Fibroblast of gingiva (primary cell): ENCODE measurements around the gene MBD6.

Experiments used
- DNase-seq: peaks from one replicate; pipeline ENCODE4 v3.0.0-alpha.2; 2011; ENCODE audit warnings: low read depth

The MBD6 gene, protein sequence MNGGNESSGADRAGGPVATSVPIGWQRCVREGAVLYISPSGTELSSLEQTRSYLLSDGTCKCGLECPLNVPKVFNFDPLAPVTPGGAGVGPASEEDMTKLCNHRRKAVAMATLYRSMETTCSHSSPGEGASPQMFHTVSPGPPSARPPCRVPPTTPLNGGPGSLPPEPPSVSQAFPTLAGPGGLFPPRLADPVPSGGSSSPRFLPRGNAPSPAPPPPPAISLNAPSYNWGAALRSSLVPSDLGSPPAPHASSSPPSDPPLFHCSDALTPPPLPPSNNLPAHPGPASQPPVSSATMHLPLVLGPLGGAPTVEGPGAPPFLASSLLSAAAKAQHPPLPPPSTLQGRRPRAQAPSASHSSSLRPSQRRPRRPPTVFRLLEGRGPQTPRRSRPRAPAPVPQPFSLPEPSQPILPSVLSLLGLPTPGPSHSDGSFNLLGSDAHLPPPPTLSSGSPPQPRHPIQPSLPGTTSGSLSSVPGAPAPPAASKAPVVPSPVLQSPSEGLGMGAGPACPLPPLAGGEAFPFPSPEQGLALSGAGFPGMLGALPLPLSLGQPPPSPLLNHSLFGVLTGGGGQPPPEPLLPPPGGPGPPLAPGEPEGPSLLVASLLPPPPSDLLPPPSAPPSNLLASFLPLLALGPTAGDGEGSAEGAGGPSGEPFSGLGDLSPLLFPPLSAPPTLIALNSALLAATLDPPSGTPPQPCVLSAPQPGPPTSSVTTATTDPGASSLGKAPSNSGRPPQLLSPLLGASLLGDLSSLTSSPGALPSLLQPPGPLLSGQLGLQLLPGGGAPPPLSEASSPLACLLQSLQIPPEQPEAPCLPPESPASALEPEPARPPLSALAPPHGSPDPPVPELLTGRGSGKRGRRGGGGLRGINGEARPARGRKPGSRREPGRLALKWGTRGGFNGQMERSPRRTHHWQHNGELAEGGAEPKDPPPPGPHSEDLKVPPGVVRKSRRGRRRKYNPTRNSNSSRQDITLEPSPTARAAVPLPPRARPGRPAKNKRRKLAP

DNA sequence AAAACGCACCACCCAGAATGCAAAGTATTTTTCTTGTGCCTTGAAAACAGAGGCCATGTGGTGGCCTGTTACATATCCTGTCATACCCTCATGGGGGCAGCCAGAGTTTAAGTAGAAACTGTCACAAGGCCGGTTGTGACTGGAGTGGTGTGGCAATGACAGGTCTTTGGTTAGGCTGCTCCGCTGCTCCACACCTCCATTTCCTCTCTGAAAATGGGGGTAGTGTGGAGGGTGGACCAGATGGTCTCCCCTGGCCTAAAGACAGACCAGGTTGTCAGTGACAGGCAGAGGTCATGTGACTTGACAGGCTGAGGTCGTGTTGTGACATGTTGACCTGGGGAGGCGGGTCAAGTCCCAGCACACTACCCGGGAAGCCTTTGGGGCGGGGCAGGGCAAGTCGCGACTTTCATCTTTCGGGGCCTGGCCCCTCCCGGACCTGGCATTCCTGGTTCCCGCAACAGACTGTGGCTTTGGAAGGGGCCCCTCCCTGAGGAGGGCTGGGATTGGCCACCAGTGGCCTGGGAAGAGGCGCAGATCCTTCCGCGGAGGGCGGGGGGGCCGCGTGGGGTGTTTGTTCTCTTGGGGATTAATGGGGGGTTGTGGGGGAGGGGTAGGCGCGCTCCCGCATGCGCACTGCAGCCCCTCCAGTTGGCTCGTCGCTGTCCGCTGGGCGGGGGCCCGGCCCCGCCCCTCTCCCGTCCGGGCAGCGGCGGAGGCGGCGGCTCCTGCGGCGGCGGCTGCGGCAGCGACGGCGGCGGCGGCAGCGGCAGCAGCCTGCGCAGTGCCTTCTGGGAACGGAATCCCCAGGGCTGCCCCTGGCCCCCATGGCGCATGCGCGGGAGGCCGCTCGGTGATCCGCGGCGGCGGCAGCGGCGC, at the start of gene MBD6:
Gene MBD6, plus strand, starts transcription at position 814 of the 876 bp plus-strand sequence. CDS start 1,480 bp downstream, outside the sequence.
- DNase-seq = peak; percentile 94

DNA sequence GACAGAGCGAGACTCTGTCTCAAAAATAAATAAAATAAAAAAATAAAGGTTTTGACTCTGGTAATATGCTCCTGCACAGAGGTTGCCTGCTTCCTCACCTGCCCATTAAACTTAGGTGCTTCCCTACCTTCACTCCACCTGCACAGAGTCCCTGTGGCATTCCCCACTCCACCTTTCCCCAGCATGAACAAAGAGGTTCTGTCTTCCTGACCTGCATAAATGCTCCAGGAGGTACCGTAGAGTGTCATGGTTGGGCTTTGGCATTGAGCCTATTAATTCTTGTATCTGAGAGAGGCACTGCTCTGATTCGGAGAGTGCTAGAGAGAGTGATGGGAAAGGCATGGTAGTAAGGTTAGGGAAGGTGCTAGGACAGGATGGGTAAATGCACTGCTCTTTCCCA, 49.2 kb upstream of the MBD6 start:
- DNase-seq = no peak

DNA sequence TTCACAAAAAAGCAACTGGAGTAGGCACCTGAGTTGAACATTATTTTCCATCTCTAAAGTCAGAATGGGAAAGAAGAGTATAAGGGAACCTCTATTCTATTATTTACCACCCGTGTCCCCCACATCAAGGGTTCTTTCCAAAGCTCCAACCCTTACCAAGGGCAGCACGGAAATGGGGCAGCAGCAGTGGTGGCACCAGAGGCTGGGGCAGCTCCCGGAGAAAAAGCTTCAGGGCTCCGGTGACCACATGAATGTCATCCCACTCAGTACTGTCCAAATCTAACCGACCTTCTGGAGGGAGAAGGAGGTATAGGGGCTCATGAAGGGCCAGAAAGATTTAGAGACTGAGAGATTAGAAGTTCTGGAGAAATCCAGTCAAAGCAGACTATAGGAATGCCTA, 48.7 kb upstream of the MBD6 start:
- DNase-seq = no peak

DNA sequence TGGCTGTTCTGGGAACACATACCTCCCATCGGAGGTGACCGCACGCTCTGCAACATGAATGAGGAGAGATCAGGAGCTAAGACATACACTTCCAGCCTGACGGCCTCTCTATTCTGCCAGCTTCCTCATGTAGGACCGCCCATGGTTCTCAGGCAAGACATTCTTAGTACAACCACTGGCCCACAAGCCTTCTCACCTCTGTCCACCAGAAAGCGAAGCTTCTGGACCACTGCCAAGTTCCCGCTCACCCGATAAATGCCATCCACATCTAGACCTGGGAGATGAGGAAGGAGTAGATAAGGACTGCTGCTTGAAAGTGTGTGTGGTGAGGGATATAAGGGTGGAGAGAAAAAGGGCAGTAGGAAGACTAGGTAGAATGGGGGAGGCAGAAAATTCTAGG, 48.2 kb upstream of the MBD6 start:
- no peak for DNase-seq

DNA sequence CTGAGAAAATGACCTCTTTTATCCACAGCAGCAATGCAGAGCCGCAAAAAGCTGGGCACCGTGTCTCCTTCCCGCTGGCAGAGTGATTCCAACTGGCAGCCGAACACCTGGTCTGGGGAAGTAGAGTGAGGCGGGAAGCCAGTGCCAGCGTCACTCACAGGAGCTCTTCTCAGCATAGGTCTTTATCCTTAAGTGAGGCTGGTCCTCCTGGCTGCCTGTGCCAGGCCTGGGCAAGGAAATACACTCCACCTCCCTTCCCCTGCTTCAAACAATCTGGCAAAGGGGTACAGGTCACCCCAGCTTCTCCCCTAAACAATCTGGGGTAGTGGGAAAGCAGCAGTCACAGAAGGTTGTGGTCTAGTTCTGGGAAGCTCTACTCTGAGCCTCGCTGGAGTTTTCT, 47.8 kb upstream of the MBD6 start:
- no peak for DNase-seq

DNA sequence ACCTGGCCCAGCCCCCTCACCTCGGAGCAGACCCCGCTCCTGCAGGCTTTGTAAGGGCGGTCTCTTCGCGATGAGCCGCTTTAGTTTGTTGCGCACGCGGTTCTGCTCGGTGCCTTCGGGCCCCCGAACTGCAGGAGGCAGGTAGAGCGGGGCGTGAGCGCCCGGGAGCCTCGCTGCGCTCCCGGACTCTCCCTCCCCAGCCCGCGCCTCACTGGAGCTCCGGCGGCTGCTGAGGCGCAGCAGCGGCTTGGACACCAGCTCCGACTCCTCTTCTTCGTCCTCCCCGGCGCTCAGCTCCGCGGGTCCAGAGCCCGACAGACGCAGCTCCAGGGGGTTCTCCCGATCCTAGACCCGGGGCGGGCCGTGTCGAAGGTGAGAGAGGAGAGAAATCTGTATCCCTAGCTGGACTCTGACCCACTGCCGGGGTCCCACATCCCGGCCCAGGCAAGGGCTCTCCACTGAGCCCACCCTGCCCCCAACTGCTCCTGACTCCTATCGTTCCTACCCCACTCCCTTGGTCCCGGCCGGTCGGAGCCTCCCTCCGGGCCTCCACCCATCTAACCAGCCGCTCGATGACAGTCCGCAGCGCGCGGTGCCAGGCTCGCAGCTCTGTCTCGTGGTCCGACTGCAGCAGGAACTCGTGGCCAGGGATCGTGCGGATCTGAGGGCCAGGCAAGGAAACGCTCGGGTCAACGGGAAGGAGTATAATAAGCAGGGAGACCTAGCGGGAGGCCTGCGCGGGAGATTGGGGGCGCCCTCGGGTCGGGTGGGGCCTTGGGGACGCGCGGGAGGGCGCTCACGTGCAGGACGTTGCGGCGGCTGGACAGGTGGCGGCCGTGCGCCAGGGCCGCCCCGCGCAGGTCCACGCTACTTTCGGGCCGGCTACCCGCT, 47.1 kb upstream of the MBD6 start:
- DNase-seq = no peak

DNA sequence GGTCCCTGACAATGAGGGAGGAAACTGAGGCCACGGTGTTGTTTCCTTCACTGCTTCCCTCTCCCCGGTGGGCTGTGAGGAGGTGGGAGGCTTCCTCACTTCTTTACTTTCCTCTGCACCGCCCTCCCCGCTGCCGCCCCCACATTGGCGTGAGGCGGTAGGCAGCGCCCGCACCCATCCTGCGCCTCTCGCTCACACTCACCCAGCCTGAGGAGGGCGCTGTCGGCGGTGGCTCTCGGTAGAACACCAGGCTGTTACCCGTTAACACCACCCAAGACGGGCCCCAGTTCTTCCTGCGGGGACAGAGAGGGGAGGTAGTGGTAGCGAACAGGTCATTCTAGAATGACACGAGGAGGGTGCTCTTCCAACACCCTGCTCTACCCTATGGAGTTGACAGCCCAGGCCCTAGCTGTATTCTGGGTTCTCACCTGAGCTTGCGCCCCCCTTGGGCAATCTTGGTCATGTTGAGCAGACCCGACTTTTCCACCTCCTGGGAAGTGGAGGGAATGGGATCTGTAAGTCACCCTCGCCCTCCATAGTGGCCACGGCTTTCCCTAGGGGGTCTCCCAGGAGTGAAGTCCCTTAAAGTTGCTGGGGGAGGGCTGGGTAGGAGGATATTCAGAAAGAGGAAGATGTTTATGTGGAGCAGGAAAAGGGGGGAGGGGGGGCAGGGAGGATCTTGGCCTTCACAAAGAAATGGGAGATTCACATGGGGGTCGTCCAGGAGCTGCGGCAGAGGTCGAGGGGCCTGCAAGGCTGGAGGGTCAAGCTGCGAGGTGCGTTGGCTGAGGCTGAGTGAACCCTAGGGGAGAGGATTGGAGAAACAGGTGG, 46.2 kb upstream of the MBD6 start:
- no peak for DNase-seq

DNA sequence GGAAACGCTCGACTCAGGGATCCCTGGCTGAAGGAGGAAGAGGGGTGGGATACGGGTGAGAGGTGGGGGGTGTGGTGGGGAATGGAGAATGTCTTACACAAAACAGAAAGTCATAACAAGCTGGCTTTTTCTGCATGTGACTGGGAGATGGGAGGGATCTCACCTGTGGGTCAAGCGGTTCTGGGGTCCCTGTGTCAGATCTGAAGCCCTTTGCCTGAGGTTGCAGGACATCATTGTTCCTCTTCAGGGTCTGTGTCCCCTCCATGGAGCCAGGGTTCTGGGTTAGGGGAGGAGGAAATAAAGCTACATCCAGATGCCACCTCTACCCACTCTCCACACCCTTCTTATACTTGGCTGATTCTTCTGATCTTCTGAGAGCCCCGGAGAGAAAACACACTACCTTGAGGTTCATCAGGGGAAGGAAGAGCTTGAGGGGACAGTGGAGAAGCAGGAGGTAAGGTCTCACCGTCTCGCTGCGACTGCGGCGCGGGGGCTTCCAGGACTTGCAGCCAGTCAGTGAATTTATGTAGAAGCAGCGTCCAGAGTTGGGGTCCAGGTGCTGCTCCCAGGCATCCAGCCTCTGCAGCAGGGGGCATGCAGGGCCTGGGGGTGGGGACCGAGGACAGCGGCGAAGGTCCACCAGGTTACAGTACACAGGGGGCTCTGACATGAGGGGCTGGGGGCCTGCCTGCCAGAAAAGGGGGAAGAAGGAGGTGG, 45.5 kb upstream of the MBD6 start:
- DNase-seq = no peak

DNA sequence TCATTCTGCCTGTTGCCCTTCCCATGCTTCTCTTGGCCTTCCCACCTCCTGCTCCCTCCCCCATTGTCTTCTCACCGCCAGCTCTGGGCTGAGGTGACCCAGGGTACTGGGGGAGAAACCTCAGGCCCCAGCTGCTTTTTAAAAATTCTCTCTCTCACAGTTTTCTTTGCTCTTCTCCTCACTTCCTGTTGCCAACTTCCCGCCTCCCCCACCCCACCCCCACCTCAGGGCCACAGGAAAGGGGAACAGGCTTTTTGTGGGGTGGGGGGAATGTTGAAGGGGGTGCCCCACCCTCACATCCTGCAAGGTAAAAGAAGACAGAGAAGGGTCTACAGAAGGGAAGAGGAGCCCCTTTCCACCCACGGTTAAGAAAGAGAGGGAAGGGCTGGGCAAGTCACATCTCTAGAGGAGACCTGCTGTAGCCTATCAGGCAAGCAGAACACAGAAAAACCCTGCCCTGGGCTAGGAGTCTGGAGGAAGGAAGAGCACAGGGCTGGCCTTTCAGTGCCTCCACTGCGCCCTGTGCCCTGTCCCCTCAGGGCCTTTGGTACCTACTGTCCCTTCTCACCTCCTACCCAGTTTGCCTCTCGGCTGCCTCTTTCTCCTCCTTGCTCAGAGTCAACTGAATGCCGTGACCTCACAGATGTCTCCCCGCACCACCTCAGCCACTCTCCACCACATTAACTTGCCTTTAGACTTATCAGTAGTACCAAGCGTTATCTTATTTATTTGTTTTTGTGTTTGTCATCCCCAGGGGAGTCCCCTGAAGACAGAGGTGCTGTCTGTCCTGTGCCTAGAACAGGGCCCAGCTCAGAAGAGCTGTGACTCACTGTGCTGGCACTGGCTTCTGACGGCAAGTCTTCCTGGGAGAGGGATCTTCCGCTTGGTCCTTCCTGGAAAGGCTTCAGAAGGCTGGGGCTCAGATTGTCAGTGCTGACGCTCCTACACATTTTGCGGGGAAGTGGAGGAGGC, 44.6 kb upstream of the MBD6 start:
- DNase-seq = no peak

GRCh38 chr12:57479043-57479375, 43.6 kb upstream of the MBD6 start:
- DNase-seq = no peak

GRCh38 chr12:57479376-57480115, 43.1 kb upstream of the MBD6 start, which contains the start of gene ARHGAP9:
Gene ARHGAP9 (minus strand): TSS chr12:57479866. CDS start chr12:57479406, 460 bp downstream.
- DNase-seq = no peak

DNA sequence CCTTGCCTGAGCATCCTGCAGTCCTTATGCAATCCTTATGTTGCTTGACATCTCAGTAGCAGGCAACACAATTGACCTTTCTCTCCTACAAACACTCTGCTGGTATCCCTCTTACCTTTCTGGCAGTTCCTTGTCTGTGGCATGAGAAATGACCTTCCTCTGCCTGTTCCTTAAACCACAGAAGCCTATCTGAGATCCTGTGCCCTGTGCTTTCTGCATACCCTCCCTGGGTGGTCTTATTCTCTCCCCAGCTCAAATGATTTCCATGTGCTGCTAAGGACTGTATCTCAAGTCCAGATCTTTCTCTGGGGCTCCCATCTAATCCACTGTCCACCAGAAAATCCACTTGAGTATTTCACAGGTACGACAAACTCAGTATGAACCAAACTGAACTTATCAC, 41.0 kb upstream of the MBD6 start:
- DNase-seq = no peak

DNA sequence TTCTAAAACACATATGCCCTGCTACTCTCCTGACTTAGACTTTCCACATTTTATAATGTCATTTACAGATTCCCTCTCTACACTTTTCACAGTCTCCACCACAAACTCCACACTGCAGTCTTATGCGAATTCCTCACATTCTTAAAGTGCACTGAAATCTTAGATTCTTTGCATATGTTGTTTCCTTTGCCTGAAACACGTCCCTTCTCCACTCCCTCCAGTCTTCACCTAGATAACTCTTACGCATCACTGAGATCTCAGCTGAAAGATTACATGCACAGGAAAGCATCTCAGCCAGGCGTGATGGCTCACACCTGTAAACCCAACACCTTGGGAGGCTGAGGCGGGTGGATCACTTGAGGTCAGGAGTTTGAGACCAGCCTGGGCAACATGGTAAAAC, 39.2 kb upstream of the MBD6 start:
- no peak for DNase-seq

DNA sequence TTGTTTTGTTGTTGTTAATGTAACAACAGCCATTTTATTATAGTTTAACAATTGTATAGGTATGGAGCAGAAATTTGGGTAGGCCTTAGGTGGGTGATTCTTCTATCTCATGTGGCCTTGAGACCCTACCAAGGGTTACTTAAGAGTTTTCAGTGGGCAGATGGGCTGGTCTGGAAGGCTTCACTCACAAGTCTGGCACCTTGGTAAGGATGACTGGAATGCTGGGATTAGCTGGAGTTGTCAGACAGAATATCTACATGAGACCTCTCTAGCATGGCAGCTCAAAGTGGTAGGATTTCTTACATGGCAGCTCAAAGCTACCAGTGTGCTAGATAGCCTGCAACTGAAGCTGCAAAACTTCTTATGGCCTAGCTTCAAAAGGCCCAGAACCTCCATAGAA, 36.9 kb upstream of the MBD6 start:
- DNase-seq = no peak

- DNase-seq = no peak
Measured at GRCh38 chr12:57487055-57487596, 35.5 kb upstream of the MBD6 start.

GRCh38 chr12:57487597-57488401, 34.8 kb upstream of the MBD6 start, which contains the start of gene MARS1:
Gene MARS1 (plus strand): TSS chr12:57488068. CDS start chr12:57488091, 23 bp downstream.
- peak; percentile 95 for DNase-seq
